ENCODE measurements around the gene PSTPIP1. TPM values are rescaled to one million over a fixed set of nuclear protein-coding genes. Genes with fewer than 3 reads are reported as not detected.
A peak's percentile ranks its signal among the peaks of the same experiment; 100 is the strongest.

PSTPIP1 gene
- total RNA-seq, 4 donors from 2014 or later = 7.7 to 11.8 (median 8.1) TPM

- DNase-seq (ENCODE audit: extremely low spot score) = peak; percentile 74
- no peaks in the 10 kb centered on the region for H3K36me3 ChIP-seq
- H3K27ac ChIP-seq (replicated peaks in 1 of 4) = no peak overlapping the region
- WGBS = 81% methylated on average over 5 of the region's 5 CpGs
- intact Hi-C loops (cut with DNase I) = no loop called here
- no peaks in the 10 kb centered on the region for H3K27me3 ChIP-seq
- peaks cover 0 to 12% (median 11%) of the 10 kb centered on the region in 4 donors for H3K4me1 ChIP-seq
- no peak overlapping the region for H3K4me3 ChIP-seq
- H3K9me3 ChIP-seq = no peaks in the 10 kb centered on the region
- TF ChIP-seq EP300 (IDR thresholded peaks at IDR 0.05) = no peak
- TF ChIP-seq POLR2A (IDR thresholded peaks at IDR 0.05; ENCODE audit: low read depth) = no peak
- no peak for TF ChIP-seq CTCF (IDR thresholded peaks at IDR 0.05)
Measured at GRCh38 chr15:77081971-77082370, 87.0 kb downstream of the PSTPIP1 start.

GRCh38 chr15:77083381-77084160 is 88.6 kb downstream of the PSTPIP1 start:
- intact Hi-C loops (cut with DNase I) = no loop called here
- Histone ChIP-seq H3K27me3 (no peaks in the 10 kb centered on the region), H3K36me3 (no peaks in the 10 kb centered on the region), H3K4me3 (peak overlapping the region; percentile 35 to 45 (median 38)), H3K4me1 (peaks cover 0 to 12% (median 11%) of the 10 kb centered on the region in 4 donors), H3K27ac (replicated peaks in 1 of 4) (peak overlapping the region in 3 of 4 donors; percentile 2 to 32 (median 21)), H3K9me3 (no peaks in the 10 kb centered on the region)
- peak; percentile 91 for DNase-seq (ENCODE audit: extremely low spot score)
- TF ChIP-seq POLR2AphosphoS5 (IDR thresholded peaks at IDR 0.05) (peak in 1 of 2 donors; percentile 50), EP300 (IDR thresholded peaks at IDR 0.05) (no peak), POLR2A (IDR thresholded peaks at IDR 0.05; ENCODE audit: low read depth) (no peak), CTCF (IDR thresholded peaks at IDR 0.05) (no peak)
- 22% methylated on average over 13 of the region's 21 CpGs for WGBS

- 90% methylated on average over 8 of the region's 8 CpGs for WGBS
- no peaks in the 10 kb centered on the region for H3K27me3 ChIP-seq
- intact Hi-C loops (cut with DNase I) = no loop called here
- H3K9me3 ChIP-seq = no peaks in the 10 kb centered on the region
- peak overlapping the region in 1 of 4 donors; percentile 32 for H3K27ac ChIP-seq (replicated peaks in 1 of 4)
- no peak overlapping the region for H3K4me3 ChIP-seq
- H3K36me3 ChIP-seq = no peaks in the 10 kb centered on the region
- no peak for TF ChIP-seq EP300 (IDR thresholded peaks at IDR 0.05)
- peaks cover 0 to 12% (median 11%) of the 10 kb centered on the region in 4 donors for H3K4me1 ChIP-seq
- peak; percentile 87 for DNase-seq (ENCODE audit: extremely low spot score)
Measured at GRCh38 chr15:77084436-77084835, 89.5 kb downstream of the PSTPIP1 start.

- H3K4me3 ChIP-seq = no peak overlapping the region
- TF ChIP-seq POLR2A (IDR thresholded peaks at IDR 0.05; ENCODE audit: low read depth) (no peak), EP300 (IDR thresholded peaks at IDR 0.05) (no peak), POLR2AphosphoS5 (IDR thresholded peaks at IDR 0.05) (no peak), CTCF (IDR thresholded peaks at IDR 0.05) (no peak)
- H3K27ac ChIP-seq (replicated peaks in 1 of 4) = no peak overlapping the region
- H3K36me3 ChIP-seq = no peaks in the 10 kb centered on the region
- no peak for DNase-seq (ENCODE audit: extremely low spot score)
- intact Hi-C loops (cut with DNase I) = no loop called here
- no peaks in the 10 kb centered on the region for H3K9me3 ChIP-seq
- H3K27me3 ChIP-seq = no peaks in the 10 kb centered on the region
- peaks cover 0 to 12% (median 11%) of the 10 kb centered on the region in 4 donors for H3K4me1 ChIP-seq
- WGBS = 87% methylated on average over 2 of the region's 2 CpGs
Measured at GRCh38 chr15:77085297-77085696, 90.4 kb downstream of the PSTPIP1 start.

Small RNAs within 50 kb of the gene (small RNA-seq; reads per million reads assigned to genes)
- 0 reads per million in 3 donors for gene RN7SL278P

Other genes starting within 250 kb of the PSTPIP1 start
- gene SCAPER, start 89.8 kb upstream of the PSTPIP1 start, total RNA-seq = 10 to 100 TPM; 18.7 to 22.4 (median 19.2) TPM
- gene RCN2, start 63.4 kb upstream of the PSTPIP1 start, total RNA-seq = 10 to 100 TPM; 35.6 to 55.6 (median 43.0) TPM
- gene TSPAN3, start 76.0 kb downstream of the PSTPIP1 start, total RNA-seq = 100 to 1,000 TPM in 3 of 4 donors, 10 to 100 TPM in 1; 92.2 to 165 (median 131) TPM